ENCODE measurements around the gene CFAP157.

DNA sequence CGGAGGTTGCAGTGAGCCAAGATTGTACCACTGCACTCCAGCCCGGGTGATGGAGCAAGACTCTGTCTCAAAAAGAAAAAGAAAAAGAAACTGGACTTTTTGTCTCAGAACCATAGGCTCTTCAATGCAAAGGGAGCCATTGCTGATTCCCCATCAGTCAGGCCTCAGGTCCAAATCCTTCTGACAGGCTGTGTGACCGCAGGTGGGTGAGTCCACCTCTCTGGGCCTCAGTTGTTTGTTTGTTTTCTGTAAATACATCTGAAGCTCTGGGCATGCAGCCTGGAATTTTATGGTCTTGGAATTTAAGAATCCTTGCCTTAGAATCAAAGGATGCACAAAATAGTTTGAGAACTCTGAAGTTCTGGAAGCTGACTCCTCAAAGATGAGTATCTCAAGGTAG lies 49.4 kb downstream of the CFAP157 start:
- TF ChIP-seq POLR2AphosphoS5 (IDR thresholded peaks at IDR 0.05; ENCODE audit: borderline replicate concordance, low read depth, low read length) (no peak), FOXP2 (optimal IDR thresholded peaks at IDR 0.05; ENCODE audit: control extremely low read depth, extremely low read length, insufficient read depth) (no peak), EZH2 (IDR thresholded peaks at IDR 0.05) (no peak)
